IMR-90 (cell line): ENCODE measurements around the gene PRPH2. TPM values are rescaled to one million over a fixed set of nuclear protein-coding genes. Genes with fewer than 3 reads are reported as not detected.

ENCODE experiments used
- ATAC-seq: fragments of 200-7000 bp; cut with Tn5 transposase; 2 replicates; pipeline ENCODE4 v1.9.1; 2020; ENCODE audit warnings: low read depth, mild to moderate bottlenecking, moderate library complexity
- BruUV-seq: library from RNA; stranded (reverse); fragments of 400-500 nt; replicated peaks from 2 replicates; lab custom pipeline; 2021; lab: Mats Ljungman, UMichigan
- CTCF ChIA-PET: fragments of 300-600 bp; formaldehyde crosslinking; extraction: SDS; loops from one replicate; lab custom pipeline; 2021; ENCODE audit warnings: antibody characterized with exemption; lab: Yijun Ruan, JAX
- POLR2A ChIA-PET: fragments of 300-600 bp; sonication (Branson Sonifier 250); formaldehyde crosslinking; loops from one replicate; lab custom pipeline; 2022; ENCODE audit warnings: antibody characterized with exemption; ENCODE audit not compliant: unreplicated experiment; lab: Charles Lee
- DNase-seq: peaks from one replicate; pipeline ENCODE4 v3.0.0; 2013
- H2AFZ ChIP-seq: replicated peaks from 2 replicates; pipeline ENCODE3; 2013; ENCODE audit warnings: low read length, mild to moderate bottlenecking; ENCODE audit not compliant: poor library complexity
- H2AK5ac ChIP-seq: 2 replicates; pipeline ENCODE4 v1.6.1; 2013; ENCODE audit warnings: low read depth, low read length, inconsistent platforms
- H2AK9ac ChIP-seq: replicated peaks from 2 replicates; pipeline ENCODE3; 2013; ENCODE audit warnings: mild to moderate bottlenecking, low read depth, low read length, moderate library complexity; ENCODE audit not compliant: poor library complexity
- H2BK120ac ChIP-seq: 2 replicates; pipeline ENCODE4 v1.6.1; 2013; ENCODE audit warnings: low read depth, low read length, inconsistent platforms
- H2BK15ac ChIP-seq: 3 replicates; pipeline ENCODE4 v1.6.1; 2013; ENCODE audit warnings: low read depth, low read length, inconsistent platforms
- H2BK20ac ChIP-seq: 2 replicates; pipeline ENCODE4 v1.6.1; 2013; ENCODE audit warnings: low read depth, mild to moderate bottlenecking, inconsistent platforms, low read length, moderate library complexity
- H2BK5ac ChIP-seq: 2 replicates; pipeline ENCODE4 v1.6.1; 2013; ENCODE audit warnings: mild to moderate bottlenecking, low read depth, low read length, inconsistent platforms; ENCODE audit not compliant: poor library complexity, severe bottlenecking
- H3K14ac ChIP-seq: replicated peaks from 2 replicates; pipeline ENCODE4 v1.6.1; 2013; ENCODE audit warnings: low read depth, low read length, inconsistent platforms
- H3K18ac ChIP-seq: 2 replicates; pipeline ENCODE4 v1.6.1; 2013; ENCODE audit warnings: low read depth, low read length, control low read depth
- H3K23ac ChIP-seq: 2 replicates; pipeline ENCODE4 v1.6.1; 2013; ENCODE audit warnings: low read depth, low read length, inconsistent platforms
- H3K27ac ChIP-seq: 2 replicates; pipeline ENCODE4 v1.5.1; 2013; ENCODE audit warnings: mild to moderate bottlenecking, control low read depth, low read length; ENCODE audit not compliant: insufficient read depth
- H3K27me3 ChIP-seq: 2 replicates; pipeline ENCODE4 v1.6.1; 2013; ENCODE audit warnings: low read length; ENCODE audit not compliant: control insufficient read depth, insufficient read depth
- H3K36me3 ChIP-seq: 2 replicates; pipeline ENCODE4 v1.6.1; 2013; ENCODE audit warnings: low read length, mixed read lengths; ENCODE audit not compliant: control insufficient read depth, insufficient read depth
- H3K4ac ChIP-seq: 2 replicates; pipeline ENCODE4 v1.6.1; 2013; ENCODE audit warnings: low read depth, low read length, inconsistent platforms
- H3K4me1 ChIP-seq: 2 replicates; pipeline ENCODE4 v1.6.1; 2013; ENCODE audit warnings: low read length, mixed read lengths; ENCODE audit not compliant: control insufficient read depth, insufficient read depth
- H3K4me2 ChIP-seq: 2 replicates; pipeline ENCODE4 v1.6.1; 2013; ENCODE audit warnings: low read depth, mild to moderate bottlenecking, control low read depth, low read length, moderate library complexity
- H3K4me3 ChIP-seq: 2 replicates; pipeline ENCODE4 v1.5.1; 2013; ENCODE audit warnings: low read depth, mild to moderate bottlenecking, control low read depth, low read length, moderate library complexity; ENCODE audit not compliant: insufficient read depth
- H3K56ac ChIP-seq: 2 replicates; pipeline ENCODE4 v1.6.1; 2013; ENCODE audit warnings: low read length, inconsistent platforms; ENCODE audit not compliant: insufficient read depth; ENCODE audit errors: extremely low read depth
- H3K79me1 ChIP-seq, 2 experiments: 2 replicates each; pipeline ENCODE4 v1.6.1; 2013; ENCODE audit warnings: low read length in 2 of 2, inconsistent platforms in 1 of 2, low read depth in 1 of 2
- H3K9ac ChIP-seq: 2 replicates; pipeline ENCODE4 v1.6.1; 2013; ENCODE audit warnings: low read depth, low read length, control low read depth
- H3K9me1 ChIP-seq: 2 replicates; pipeline ENCODE4 v1.6.1; 2013; ENCODE audit warnings: low read length, inconsistent platforms; ENCODE audit not compliant: insufficient read depth
- H3K9me3 ChIP-seq: 2 replicates; pipeline ENCODE4 v1.6.1; 2013; ENCODE audit warnings: low read length; ENCODE audit not compliant: control insufficient read depth, insufficient read depth
- H4K20me1 ChIP-seq: 2 replicates; pipeline ENCODE4 v1.6.1; 2013; ENCODE audit warnings: low read length, inconsistent platforms; ENCODE audit not compliant: insufficient read depth
- H4K5ac ChIP-seq: 2 replicates; pipeline ENCODE4 v1.6.1; 2013; ENCODE audit warnings: mild to moderate bottlenecking, low read depth, low read length, control low read depth
- H4K8ac ChIP-seq, 2 experiments: 2 replicates each; pipeline ENCODE4 v1.6.1; 2013; ENCODE audit warnings: low read depth in 2 of 2, low read length in 2 of 2, control low read depth in 1 of 2, inconsistent platforms in 1 of 2
- H4K91ac ChIP-seq: 2 replicates; pipeline ENCODE4 v1.6.1; 2013; ENCODE audit warnings: low read depth, low read length, inconsistent platforms; ENCODE audit not compliant: insufficient read depth
- BHLHE40 ChIP-seq: fragments of 150-350 bp; IDR thresholded peaks from 2 replicates; pipeline ENCODE4 v1.6.1; 2016; ENCODE audit warnings: mild to moderate bottlenecking, low read depth, low read length
- CTCF ChIP-seq: conservative IDR thresholded peaks from 2 replicates; pipeline ENCODE4 v1.5.1; 2012; ENCODE audit warnings: mild to moderate bottlenecking, low read depth, low read length, improper control_type of control experiment
- NFE2L2 ChIP-seq: fragments of 150-350 bp; IDR thresholded peaks from 2 replicates; pipeline ENCODE4 v1.6.1; 2016; ENCODE audit warnings: low read depth, mild to moderate bottlenecking, low read length
- RAD21 ChIP-seq: IDR thresholded peaks from 2 replicates; pipeline ENCODE4 v1.6.1; 2012; ENCODE audit warnings: low read length, improper control_type of control experiment
- RCOR1 ChIP-seq: IDR thresholded peaks from 2 replicates; pipeline ENCODE4 v1.6.1; 2012; ENCODE audit warnings: mild to moderate bottlenecking, low read length, improper control_type of control experiment; ENCODE audit not compliant: insufficient replicate concordance
- SMC3 ChIP-seq: fragments of 150-350 bp; IDR thresholded peaks from 2 replicates; pipeline ENCODE4 v1.6.1; 2016; ENCODE audit warnings: low read depth, mild to moderate bottlenecking, antibody characterized with exemption, low read length, moderate library complexity
- USF2 ChIP-seq: fragments of 150-350 bp; IDR thresholded peaks from 2 replicates; pipeline ENCODE4 v1.6.1; 2017; ENCODE audit warnings: mild to moderate bottlenecking, antibody characterized with exemption, low read length, low read depth
- WGBS, 2 experiments: methylation state at CpG; one replicate each; pipeline versions ENCODE4 v1.1.5 to v1.1.7; 2013; ENCODE audit warnings: missing lambda C conversion rate in 2 of 2; ENCODE audit not compliant: insufficient read length in 1 of 2; ENCODE audit errors: extremely low coverage in 2 of 2; 5-methylcytosine and 5-hydroxymethylcytosine counted together
- dilution Hi-C: fragments of 300-500 bp; cut with HindIII; formaldehyde crosslinking; loops from one replicate; pipeline ENCODE4 v1.14.3; 2018; ENCODE audit warnings: low sequenced_read_pairs; ENCODE audit not compliant: unreplicated experiment
- in situ Hi-C: fragments of 300-500 bp; cut with MboI; formaldehyde crosslinking; loops from 3 replicates; pipeline ENCODE4 v1.14.3; 2019; ENCODE audit warnings: low sequenced_read_pairs, inconsistent platforms, mixed read lengths
- intact Hi-C: fragments of 100-400 bp; cut with micrococcal nuclease; formaldehyde crosslinking; loops from 2 replicates; pipeline ENCODE4 v1.10.0; 2022
- polyA plus RNA-seq, 3 experiments: library from polyadenylated mRNA; depleted of rRNA; stranded (reverse); fragments of >200 nt; gene quantifications; 2 replicates each; pipeline ENCODE4 v1.2.3, GENCODE V29; 2012; ENCODE audit warnings: low replicate concordance in 1 of 3
- total RNA-seq: library from RNA; depleted of rRNA; stranded (reverse); fragments of >200 nt; gene quantifications from 2 replicates; pipeline ENCODE4 v1.2.3, GENCODE V29; 2012

Gene PRPH2
- total and polyA plus RNA-seq, 2 of the 4 experiments (the other 2 are of a cell fraction), result 1.0 to 1.1 TPM

GRCh38 chr6:42664718-42665117 is 57.7 kb downstream of the PRPH2 start:
- ATAC-seq (no peak), DNase-seq (no peak)
- H3K23ac ChIP-seq, result no peak overlapping the region
- dilution Hi-C loops, result loop anchor here (25.0 kb wide), 1 partner anchor 198 kb away; no protein-coding TSS in a partner anchor
- no peaks in the 10 kb centered on the region for H3K79me1 ChIP-seq
- no TSS peak for BruUV-seq
- ChIA-PET POLR2A (interaction anchor here (0.6 kb wide), 1 partner anchor 8 kb away, joined by 3 read pairs; no protein-coding TSS in a partner anchor), CTCF (no interaction called here)
- no peaks in the 10 kb centered on the region for H3K9me3 ChIP-seq
- H3K18ac ChIP-seq, result no peak overlapping the region
- no peak overlapping the region for H3K14ac ChIP-seq
- H3K4me3 ChIP-seq, result no peak overlapping the region
- no CpG with 5 or more reads among the region's 2 CpGs for WGBS, 2 experiments
- H2BK5ac ChIP-seq, result no peak overlapping the region
- no peak overlapping the region for H4K5ac ChIP-seq
- H2AK5ac ChIP-seq, result no peak overlapping the region
- H3K56ac ChIP-seq, result no peak overlapping the region
- no peak overlapping the region for H2AFZ ChIP-seq
- no peaks in the 10 kb centered on the region for H3K27me3 ChIP-seq
- no peak overlapping the region for H3K9ac ChIP-seq
- H4K20me1 ChIP-seq, result no peaks in the 10 kb centered on the region
- H2BK20ac ChIP-seq, result no peak overlapping the region
- no peak overlapping the region for H2BK15ac ChIP-seq
- no peak overlapping the region for H2AK9ac ChIP-seq
- H4K91ac ChIP-seq, result no peak overlapping the region
- peaks cover 33% of the 10 kb centered on the region for H3K36me3 ChIP-seq
- no peak overlapping the region for H3K4me2 ChIP-seq
- no peak overlapping the region for H2BK120ac ChIP-seq
- no peak overlapping the region for H3K27ac ChIP-seq
- H3K4me1 ChIP-seq, result no peaks in the 10 kb centered on the region
- intact Hi-C loops, result no loop called here
- H4K8ac ChIP-seq, result no peak overlapping the region
- H3K4ac ChIP-seq, result no peak overlapping the region
- in situ Hi-C loops, result loop anchor here (5.0 to 25.0 kb wide), 2 partner anchors 213 to 898 kb away; partner anchors contain the start of gene RPL7L1
- H3K9me1 ChIP-seq, result no peaks in the 10 kb centered on the region
- no peak for TF ChIP-seq CTCF
- no peak for TF ChIP-seq BHLHE40
- no peak for TF ChIP-seq RCOR1
- TF ChIP-seq RAD21, result no peak
- TF ChIP-seq USF2, result no peak
- TF ChIP-seq NFE2L2, result no peak
- TF ChIP-seq SMC3, result no peak
